ENCODE data around the gene HOXB8.

HOXB8 gene

DNA sequence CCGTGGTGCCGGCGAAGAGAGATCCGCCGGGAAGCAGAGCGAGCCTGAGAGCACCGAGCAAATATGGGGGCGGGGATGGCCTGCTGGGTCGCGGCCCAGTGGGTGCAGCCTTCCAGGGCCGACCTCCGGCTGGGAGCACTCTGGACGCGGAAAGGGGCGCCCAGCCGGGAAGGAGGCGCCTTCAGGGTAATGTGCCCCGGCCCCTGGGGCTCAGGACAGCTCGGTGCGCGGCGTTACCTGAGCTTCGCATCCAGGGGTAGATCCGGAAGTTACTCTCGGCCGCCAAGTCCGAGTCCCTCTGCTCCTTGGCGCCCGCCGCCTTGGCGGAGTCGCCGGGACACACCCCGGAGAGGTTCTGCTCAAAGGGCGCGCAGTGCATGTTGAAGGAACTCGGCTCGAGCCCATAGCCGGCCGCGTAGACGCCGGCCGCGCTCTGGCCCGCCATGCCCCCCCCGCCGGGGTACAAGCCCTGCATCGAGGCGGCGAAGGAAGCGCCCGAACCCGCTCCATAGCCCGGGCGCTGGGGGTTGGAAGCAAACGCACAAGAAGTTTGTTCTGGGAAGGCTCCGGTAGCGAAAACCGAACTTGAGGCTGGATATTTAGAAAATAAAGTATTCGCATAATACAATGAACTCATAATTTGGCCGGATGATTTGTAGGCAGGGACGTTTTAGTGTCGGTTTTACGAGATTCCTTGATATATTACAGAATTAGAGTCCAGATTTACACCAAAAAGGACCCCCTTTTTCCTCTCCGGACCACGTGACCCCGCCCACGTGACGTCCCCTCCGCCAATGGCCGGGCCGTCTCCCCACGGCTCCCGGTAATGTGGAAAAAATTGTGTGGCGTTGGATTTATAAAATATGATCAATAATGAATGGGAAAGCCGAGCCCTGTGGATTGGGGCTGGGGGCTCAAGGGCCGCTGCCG is 4.5 kb downstream of the HOXB8 start, which contains the start of gene HOXB7:
TSS of gene HOXB7 (minus strand) at position 736 of the 930 bp plus-strand sequence. CDS start at position 637, 99 bp downstream.
- DNase-seq (ENCODE audit: low spot score), result peak; percentile 21

DNA sequence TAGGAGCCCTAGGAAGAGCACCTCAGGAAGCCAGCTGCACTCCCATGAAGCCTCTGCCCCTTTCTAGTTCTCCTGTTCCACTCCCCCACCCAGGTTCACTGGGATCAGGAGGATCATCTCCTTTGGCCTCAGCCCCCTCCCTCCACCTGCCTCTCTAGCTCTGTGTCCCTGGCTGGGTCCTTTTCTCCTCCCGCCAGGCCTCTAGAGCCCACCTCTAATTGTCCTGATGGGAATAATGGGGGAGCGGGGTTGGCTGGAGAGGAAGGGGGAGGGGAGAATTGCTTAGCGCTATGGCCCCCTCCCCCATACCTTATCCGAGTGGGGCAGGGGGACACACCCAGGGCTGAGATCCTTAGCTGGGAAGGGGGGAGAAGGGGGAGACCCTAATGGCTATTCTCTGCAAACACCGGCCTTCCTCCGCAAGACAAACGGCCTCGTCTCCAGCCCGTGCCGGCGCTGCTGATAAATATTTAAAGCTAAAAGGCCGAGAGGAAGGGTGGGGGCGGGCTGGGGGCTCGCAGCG is 5.3 kb downstream of the HOXB8 start:
- no peak for DNase-seq (ENCODE audit: low spot score)

DNA sequence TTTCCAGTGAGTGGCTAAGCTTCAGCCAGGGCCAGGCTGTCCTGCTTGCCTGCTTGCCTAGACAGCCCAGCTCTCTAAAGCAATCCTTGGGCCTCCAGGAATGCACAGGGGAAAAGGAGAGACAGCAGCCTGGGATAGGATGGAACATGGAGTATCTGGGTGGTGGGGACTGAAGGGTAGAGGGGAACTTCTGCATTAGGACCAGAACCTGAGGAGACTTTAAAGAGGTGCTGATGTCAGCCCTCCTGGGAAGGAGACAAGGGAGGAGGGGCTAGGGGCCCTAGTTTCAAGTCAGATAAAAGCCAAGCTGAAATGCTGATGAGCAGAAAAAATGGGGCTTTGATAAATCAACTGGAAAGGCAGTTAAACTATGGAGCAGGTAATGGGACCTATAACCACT is 6.1 kb downstream of the HOXB8 start:
- DNase-seq (ENCODE audit: low spot score), result no peak

- DNase-seq (ENCODE audit: low spot score), result no peak
Observed at GRCh38 chr17:48608494-48608834, 6.6 kb downstream of the HOXB8 start.

DNA sequence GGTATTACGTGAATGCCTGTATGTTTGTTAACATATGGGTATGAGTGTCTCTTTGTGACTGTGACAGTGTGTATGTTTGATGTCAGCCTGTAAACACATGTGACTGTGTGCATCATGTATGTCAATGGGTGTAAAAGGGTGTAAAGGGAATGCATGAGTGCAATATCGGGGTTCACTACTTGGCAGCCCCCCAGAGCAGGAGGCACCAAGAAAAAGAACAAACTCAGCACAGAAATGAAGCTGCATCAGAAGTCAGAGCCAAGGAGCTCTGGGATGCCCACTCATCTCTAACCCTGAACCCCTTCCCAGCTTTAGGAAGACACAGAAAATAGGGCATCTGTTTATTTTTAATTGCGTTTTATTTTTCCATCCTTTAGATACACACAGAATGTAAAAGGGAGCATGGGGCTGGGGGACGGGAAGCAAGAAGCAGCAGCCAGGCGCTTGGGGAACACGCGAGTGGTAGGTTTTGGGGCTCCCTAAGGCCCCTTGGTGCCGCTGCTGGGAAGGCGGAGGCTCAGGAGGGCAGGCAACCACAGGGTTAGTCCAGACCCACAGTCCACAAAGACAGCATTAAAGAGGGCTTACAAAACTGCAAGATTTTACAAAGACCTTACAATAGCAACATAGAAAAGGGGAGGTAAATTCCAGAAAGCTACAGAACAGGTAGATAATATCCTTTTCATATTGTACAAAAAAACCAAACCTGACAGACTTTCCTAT is 8.0 kb downstream of the HOXB8 start:
- DNase-seq (ENCODE audit: low spot score), result no peak

- no peak for DNase-seq (ENCODE audit: low spot score)
Observed at GRCh38 chr17:48605991-48606891, 8.9 kb downstream of the HOXB8 start.

- DNase-seq (ENCODE audit: low spot score), result no peak
Observed at GRCh38 chr17:48605409-48605919, 9.6 kb downstream of the HOXB8 start.

GRCh38 chr17:48604770-48605329 is 10.2 kb downstream of the HOXB8 start, which contains the start of gene HOXB6:
TSS of gene HOXB6 (minus strand) at chr17:48604986. CDS start at chr17:48598150, 6,836 bp downstream.
- DNase-seq (ENCODE audit: low spot score), result no peak

GRCh38 chr17:48603959-48604769 is 10.9 kb downstream of the HOXB8 start:
- no peak for DNase-seq (ENCODE audit: low spot score)

DNA sequence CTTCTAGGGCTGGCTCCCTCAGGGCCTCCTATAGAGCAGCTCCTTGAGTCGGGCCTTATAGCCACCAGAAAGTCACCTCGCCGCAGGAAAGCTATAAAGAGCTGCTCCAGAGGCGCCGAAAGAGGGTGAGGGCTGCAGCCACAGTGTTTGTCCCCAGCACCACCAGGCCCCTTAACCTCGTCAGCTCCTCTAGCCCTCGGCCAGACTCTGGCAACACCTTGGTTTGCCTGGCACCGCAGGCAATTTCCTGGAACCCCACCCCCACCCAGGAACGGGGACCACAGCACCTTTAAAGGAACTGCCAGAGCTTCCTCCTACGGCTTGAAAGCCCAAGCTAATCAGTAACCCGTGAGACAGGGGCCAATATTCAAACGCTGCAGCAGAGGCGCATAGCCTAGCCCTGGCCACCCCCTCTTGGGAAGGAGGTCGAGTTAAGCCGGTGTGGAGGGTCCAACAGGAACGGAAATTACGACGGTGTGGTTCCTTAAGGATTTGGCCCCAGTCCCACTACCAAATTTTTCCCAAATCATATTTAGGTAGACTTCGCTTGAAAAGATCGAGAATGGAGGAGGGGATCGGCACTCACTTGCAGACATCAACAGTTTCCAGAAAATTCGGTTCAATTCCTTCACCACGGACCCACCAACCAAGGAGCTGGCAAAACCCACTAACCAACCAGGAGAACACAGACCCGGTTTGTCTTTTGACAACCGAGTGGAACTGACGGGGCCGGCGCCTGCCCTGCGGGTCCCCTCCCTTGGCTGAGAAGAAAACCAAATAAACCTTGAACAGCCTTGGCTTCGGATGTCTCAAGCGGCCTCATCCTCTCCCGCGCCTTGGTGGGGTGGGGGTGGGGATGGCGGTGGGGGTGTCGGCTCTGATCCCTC is 13.3 kb downstream of the HOXB8 start:
- no peak for DNase-seq (ENCODE audit: low spot score)

- no peak for DNase-seq (ENCODE audit: low spot score)
Observed at GRCh38 chr17:48601207-48601538, 13.9 kb downstream of the HOXB8 start.

GRCh38 chr17:48600244-48601098 is 14.6 kb downstream of the HOXB8 start:
- DNase-seq (ENCODE audit: low spot score), result no peak

GRCh38 chr17:48599354-48599753 is 15.7 kb downstream of the HOXB8 start:
- DNase-seq (ENCODE audit: low spot score), result no peak

GRCh38 chr17:48598736-48599135 is 16.4 kb downstream of the HOXB8 start:
- DNase-seq (ENCODE audit: low spot score), result no peak

DNA sequence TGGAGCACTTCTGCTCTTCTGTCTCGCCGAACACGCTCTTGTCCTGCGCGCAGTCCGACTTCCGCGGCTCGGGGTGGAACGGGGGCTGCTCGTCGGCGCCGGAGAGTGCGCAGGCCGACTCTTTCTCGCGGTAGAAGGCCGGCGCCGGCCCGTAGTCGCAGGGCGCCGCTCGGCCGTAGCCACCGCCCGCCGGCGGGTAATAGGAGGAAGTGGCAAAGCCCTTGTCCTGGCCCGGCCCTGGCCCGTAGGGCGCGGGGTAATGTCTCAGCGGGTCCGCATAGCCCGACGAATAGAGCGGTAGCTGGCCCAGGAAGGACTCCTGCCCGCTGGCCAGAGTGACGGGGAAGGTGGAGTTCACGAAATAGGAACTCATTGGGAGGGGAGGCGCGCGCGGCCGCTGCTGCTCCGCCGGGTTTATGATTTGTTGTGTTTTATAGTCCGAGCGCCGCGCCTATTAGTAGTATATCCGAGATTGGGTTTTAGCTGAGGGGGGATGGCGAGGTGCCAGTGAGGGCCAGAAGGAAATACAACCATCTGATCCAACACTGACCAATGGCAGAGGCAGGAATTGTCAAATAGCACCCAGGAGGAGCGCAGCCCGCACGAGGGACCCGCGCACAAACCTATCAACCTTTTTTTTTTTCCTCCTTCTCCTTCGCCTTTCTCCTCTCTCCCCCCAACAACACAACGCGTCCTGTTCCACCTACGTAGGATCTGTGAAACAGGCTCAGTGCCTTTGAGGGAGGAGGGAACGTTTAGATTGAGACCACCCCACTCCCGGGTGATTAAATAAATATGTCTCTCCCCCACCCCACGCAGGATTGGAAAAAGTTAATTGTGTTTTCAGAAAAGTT is 17.1 kb downstream of the HOXB8 start:
- no peak for DNase-seq (ENCODE audit: low spot score)

DNA sequence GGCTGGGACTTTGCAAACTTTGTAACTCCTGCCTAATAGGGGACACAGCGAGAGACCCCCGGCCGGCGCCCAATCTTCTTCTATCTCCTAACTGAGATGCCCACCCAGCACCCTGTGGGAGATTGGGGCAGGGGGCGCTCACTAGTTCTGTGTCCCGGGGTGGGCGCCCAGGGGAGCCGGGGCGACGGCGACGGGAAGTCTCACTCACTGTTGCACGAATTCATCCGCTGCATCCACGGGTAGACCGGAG is 17.6 kb downstream of the HOXB8 start:
- DNase-seq (ENCODE audit: low spot score), result no peak

DNA sequence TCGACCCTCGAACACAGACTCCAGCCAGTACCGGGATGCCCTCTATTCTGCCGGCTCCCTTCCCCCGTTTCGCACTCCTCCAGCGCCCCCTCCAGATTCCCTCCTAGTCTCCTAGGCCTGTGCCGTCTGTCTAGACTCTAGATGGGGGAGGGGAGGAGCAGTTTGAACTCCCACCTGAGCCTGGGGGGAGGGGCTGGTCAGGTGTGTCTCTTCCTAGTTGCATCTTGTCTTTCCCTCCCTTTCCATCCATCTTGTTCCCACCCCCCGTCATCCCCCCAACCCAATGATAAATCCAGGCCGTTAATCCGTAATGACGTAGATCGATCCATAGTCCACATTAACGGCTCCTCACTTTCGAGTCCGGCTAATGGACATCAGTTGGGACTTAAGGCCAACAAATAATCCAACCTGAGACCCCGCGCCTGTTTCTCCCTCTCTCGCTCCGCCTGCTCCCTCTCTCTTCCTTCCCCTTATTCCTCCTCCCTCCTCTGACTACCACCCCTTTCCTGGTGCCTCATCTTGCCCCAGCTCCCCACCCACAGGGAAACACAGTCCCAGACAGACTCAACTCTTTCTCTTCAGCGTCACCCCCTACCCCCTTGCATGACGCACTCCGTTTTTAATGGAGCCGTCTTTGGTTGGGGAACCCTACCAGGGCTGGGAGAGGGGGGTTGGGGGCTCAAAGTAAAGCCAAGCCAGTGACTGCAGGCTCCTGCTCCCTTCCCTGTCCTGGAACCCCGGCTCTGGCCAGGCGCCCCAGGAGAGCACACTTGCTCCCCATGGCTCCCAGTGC is 18.2 kb downstream of the HOXB8 start:
- no peak for DNase-seq (ENCODE audit: low spot score)

Measured in hematopoietic multipotent progenitor cell treated with erythropoietin and hydrocortisone succinate and interleukin-3 and kit ligand, for 17 days (in vitro differentiated cells).